HG03520 (cell line): ENCODE measurements around the gene BACE1-AS.
"Not testable (repeated sequence)": the region's sequence is repeated elsewhere in the genome, so short reads cannot be mapped to it uniquely, and the experiment has no call there.

Experiments used
- ATAC-seq: cut with Tn5 transposase; IDR thresholded peaks from one replicate; pipeline ENCODE4 v1.9.1; 2021; ENCODE audit warnings: mild to moderate bottlenecking, moderate library complexity; ENCODE audit not compliant: unreplicated experiment

Gene BACE1-AS

DNA sequence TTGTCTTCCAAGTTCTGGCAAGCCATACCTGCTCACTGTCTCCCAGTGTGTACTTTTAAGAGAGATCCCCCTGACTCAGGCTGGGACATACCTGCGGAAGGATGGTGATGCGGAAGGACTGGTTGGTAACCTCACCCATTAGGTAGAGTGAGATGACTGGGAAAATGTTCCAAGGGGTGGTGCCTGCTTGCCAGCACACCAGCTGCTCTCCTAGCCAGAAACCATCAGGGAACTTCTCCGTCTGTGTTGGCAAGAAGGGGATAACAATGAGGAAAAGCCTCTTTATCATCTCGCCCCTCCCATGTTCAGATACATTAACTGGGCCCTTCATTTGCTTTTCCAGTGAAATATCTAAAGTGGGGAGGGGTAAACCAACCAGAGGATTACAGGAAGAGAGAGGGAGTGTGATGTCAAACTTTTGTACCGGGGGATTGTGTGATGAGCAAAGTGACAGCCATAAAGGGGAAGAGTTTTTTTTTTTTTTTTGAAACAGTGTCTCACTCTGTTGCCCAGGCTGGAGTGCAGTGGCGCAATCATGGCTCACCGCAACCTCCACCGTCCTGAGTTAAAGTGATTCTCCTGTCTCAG lies at the start of gene BACE1-AS:
TSS of gene BACE1-AS (plus strand) at position 538 of the 588 bp plus-strand sequence.
- no peak for ATAC-seq

DNA sequence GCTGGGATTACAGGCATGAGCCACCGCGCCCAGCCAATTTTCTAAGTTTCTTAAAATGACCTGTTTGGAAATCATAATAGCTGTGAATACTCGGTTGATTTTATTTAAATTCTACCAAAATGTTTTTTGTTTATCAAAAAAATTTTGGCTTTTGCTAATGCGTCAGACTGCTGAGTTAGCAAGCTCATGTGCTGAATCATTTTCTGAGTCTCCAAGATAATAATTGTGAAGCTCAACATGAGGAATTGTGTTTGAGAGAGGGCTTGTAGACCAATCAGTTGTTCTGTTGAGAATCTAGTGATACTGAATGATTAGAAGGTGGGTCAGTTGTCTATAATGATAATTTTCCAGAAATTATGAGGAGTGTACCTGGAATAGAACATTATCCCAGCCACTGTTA lies 42.8 kb upstream of the BACE1-AS start:
- ATAC-seq: no peak

DNA sequence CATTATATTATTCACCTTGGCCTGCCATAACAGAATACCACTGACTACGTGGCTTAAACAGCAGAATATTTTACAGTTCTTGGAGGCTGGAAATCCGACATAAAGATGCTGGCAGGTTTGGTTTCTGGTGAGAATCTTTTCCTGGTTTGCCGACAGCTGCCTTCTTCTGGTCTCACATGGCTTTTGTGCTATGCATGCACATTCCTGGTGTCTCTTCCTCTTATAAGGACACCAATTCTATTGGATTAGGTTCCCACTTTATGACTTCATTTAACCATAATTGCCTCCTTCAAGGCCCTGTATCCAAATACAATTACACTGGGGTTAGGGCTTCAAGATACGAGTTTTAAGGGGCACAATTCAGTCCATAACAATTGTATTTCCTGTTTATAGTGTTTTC lies 41.6 kb upstream of the BACE1-AS start:
- ATAC-seq: no peak

DNA sequence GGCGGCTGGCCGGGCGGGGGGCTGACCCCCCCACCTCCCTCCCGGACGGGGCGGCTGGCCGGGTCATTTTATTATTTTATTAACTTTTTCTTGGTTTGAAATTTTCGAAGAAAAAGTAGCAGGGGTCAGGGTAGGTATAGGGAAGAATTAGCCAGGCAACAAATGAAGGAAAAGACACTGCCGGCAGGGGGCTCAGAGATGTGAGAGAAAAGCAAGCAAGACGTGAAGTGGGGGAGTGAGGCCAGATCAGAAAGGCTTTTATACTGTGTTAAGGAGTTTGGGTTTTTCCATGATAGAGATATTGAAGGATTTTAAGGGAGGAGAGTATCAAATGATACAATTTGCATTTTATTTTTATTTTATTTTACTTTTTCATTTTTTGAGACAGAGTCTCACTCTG lies 39.6 kb upstream of the BACE1-AS start:
- ATAC-seq: no peak

DNA sequence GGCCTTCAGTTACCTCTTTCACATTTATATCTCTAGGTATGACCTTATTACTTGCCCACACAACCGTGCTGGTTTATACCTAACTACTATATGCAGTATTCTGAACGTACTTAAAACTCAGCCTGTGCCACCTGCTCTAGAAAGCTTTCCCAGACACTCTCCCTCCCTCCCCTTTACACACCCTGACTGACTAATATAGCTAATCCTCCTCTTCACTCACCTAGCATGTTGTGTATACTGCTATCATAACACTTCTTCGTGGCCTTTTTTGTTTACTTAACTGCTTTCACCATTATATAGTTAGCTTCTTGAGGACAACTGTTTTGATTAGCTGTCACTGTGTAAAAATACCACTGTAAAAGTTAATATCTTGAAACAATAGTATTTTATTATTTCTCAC lies 35.2 kb upstream of the BACE1-AS start:
- ATAC-seq: no peak

DNA sequence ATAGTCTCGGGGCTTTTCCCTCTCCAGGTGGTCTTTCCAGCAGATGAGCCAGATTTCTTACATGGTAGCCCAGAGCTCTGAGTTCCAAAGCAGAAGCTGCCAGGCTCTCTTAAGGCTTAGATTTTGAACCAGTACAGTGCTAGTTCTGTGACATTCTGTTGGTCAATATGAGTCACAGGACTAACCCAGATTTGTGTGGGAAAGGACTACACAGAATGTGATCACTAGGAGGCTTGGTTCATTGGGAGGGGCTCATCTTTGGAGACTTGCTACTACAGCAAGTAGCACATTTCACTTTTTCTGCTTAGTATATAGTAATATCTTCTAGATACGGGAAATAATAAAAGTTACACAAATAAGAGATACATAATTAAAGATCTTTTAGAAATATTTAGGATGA lies 34.6 kb upstream of the BACE1-AS start:
- no peak for ATAC-seq

DNA sequence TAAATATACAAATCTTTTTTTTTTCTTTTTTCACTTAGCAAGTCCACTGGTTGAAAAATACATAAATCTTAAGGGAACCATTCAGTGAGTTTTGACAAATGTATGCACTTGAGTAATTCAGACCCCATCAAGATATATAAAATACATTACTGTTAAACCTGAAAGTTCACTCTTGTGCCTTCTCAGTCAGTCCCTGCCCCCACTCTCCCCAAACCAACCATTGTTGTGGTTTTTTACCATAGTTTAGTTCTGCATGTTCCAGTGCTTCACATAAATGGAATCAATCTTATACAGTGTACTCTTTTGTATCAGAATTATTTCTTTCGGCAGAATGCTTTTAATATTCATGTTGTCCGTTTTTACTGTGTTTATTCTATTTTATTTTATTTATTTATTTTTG lies 32.6 kb upstream of the BACE1-AS start:
- no peak for ATAC-seq

DNA sequence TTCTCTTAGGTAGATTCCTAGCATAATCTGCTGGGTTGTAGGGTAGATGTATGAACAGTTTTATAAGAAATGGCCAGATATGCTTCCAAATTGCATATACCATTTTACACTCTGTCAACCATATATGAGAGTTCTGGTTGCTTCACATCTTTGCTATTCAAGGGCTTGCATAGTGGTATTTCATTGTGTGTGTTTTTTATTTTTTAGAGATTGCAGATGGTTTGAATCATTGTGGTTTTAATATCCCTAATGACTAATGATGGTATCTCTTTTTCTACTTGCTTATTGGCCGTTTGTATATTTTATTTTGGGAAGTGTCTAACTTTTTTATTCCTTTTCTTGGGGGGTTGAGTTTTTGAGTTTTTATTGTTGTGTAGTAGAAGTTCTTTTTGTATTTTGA lies 31.7 kb upstream of the BACE1-AS start:
- ATAC-seq: no peak

DNA sequence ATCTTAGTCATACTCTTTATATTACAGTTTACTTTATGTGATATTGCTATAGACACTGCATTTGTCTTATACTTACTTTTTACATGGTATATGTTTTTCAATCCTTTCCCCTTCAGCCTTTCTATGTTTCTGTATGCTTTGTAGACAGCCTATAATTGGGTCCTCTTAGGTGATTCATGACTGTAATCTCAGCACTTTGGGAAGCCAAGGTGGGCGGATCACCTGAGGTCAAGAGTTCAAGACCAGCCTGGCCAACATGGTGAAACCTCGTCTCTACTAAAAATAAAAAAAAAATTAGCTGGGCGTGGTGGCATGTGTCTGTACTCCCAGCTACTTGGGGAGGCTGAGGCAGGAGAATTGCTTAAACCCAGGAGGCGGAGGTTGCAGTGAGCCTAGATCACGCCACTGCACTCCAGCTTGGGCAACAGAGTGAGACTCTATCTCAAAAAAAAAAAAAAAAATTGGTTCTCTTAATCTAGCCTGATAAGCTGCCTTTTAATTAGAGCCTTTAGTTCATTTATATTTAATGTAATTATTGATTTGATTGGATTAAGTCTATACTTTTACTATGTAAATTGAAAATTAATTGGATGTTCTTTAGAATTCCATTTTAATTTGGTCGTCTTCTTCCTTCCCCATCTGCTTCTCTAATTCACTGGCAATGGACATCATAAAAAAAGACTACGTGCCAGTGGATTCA lies 26.4 kb upstream of the BACE1-AS start:
- not testable (repeated sequence) for ATAC-seq

DNA sequence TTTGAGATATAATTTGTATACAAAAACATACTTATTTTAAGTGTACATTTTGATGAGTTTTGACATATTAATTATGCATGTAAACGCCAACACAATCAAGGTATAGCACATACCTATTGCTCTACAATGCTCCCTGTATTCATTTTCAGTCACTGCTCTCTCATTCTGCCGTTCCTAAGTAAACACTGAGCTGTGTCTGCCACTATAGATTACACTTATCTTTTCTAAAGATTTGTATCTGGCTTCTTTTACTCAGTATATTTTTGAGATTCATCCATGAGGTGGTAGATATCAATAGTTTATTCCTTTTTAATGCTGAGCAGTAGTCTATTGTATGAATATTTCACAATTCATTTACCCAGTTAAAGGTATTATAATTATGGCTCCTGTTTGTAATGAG lies 25.4 kb upstream of the BACE1-AS start:
- no peak for ATAC-seq

DNA sequence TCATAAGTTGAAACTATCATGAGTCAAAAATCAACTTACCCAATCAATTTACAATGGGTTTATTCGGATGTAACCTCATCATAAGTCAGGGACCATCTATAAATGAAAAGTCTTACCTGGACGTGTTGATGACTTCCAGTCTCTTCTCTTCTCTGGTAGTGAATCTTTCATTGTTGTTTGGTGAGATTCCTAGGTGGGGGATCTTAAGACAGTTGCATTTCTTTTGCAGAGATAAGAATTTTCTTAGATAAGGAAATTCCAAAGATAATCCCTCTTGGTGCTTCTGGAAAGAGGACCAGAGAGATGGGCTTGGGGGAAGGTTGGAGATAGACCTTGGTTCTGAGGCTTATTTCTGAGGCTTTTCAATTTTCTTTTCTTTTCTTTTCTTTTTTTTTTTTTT lies 21.3 kb upstream of the BACE1-AS start:
- ATAC-seq: no peak

DNA sequence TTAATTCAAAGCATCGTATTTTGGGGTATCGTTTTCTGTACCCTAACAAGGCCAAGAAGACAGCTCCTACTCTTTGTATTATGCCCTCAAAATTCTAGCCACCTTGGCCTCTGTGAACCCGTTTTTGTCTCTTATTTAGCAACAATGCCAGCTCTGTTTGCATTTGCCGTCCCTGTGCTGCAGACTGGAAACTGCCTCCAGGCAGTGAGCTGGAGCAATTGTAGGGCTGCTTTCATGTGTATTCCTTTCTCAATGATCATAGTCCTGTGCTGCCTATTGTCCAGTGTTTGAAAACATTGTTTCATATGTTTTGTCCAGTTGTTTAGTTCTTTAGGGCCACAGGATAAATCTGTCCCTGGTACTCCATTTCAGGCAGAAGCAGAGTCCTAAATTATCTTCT lies 19.9 kb upstream of the BACE1-AS start:
- ATAC-seq: no peak

DNA sequence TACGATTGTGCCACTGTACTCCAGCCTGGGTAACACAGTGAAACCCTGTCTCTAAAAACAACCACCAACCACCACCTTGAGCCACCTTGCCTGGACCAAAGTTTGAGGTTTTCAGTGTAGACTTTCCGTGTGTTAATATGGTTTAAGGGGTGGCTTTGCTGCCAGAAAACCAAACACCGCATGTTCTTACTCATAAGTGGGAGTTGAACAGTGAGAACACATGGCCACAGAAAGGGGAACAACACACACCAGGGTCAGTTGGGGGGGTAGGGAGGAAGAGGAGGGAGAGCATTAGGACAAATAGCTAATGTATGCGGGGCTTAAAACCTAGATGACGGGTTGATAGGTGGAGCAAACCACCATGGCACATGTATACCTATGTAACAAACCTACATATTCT lies 19.0 kb upstream of the BACE1-AS start:
- not testable (repeated sequence) for ATAC-seq

DNA sequence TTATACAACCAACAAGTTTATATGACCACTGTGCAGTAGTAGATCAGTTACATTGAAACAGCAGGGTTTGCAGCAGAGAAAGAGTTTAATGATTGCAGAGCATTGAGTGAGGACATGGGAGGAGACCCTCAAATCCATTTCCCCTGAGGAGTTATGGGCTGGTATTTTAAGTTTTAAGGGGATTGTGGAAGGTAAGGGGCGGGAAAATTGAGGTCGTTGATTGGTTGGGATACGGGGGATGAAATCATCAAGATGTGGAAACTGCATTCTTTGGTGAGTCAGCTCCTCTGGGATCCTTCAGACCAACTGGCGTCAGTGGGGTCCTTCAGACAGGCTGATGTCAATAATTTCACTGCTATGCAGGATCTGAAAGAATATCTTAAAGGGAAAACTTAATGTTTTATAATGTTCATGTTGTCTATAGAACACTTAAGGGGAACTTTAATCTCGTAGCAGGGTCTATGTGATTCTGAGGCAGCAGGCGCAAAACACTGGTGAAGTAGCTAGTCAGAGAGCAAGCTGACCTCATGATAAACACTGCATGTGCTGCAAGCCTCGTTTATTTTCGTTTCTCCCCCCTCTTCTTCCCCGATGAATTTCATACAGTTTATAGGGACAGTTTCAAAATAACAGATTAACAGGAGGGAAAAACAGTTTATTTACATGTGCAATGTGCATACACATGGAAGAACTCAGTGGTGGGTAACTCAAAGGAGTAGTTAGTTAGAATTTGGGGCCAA lies 17.4 kb upstream of the BACE1-AS start:
- ATAC-seq: no peak

DNA sequence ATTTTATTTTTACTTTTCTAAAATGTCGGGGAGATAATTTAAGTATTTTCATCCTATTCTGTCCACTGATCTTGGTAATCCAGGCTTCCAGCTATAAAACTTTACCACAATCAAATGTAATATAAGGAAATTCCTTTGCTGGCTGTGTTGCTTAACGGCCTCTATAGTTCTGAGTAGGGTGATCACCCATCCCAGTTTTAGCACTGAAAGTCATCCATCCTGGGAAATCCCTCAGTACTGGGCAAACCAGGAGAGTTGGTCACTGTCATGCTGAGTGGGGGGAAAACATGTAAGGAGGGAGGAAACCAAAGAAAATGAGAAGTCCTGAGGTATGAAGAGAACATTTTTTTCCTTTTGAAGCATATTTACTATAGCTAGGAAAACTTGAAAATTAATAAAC lies 12.8 kb upstream of the BACE1-AS start:
- ATAC-seq: no peak

DNA sequence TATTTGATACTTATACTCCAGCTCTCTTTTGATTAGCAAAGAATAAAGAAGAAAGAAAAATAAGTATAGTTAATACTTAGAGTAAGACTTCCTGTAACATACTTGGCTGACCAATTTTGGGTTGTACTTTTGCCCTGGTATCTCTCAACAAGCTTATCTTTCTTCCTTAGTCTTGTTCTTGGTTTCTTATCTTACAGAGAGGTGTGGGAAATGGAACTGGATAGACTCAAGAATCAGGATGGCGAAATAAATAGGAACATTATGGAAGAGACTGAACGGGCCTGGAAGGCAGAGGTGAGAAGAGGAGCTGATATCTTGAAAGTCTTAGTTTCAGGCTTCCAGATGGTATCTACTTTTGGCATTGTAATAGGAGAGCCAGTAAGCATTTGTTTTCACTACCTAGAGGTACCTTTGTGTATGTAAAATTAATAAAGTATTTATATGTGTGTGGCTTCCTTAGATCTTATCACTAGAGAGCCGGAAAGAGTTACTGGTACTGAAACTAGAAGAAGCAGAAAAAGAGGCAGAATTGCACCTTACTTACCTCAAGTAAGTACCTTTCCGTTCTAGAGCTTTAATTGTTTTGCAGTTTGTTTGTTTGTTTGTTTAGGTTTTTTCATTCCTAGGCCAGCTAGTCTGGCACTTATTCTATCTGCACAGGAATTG lies 11.3 kb upstream of the BACE1-AS start:
- ATAC-seq: no peak

DNA sequence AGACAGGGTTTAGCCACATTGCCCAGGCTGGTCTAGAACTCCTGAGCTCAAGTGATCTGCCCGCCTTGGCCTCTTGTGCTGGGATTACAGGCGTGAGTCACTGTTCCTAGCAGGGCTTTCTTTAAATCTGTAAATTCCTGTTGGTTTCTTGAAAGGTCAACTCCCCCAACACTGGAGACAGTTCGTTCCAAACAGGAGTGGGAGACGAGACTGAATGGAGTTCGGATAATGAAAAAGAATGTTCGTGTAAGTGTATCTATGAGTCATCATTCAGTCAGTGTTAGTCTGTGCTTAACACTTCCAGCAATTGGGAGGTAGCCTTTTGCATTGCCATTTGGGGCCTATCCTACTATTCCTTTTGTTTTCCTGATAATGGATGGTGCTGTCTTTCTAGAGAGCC lies 10.0 kb upstream of the BACE1-AS start:
- no peak for ATAC-seq

DNA sequence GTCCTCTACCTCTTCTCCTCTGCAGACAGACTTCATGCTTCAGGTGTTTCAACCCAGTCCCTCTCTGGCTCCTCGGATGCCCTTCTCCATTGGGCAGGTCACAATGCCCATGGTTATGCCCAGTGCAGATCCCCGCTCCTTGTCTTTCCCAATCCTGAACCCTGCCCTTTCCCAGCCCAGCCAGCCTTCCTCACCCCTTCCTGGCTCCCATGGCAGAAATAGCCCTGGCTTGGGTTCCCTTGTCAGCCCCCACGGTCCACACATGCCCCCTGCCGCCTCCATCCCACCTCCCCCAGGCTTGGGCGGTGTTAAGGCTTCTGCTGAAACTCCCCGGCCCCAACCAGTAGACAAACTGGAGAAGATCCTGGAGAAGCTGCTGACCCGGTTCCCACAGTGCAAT lies 9.3 kb upstream of the BACE1-AS start:
- ATAC-seq: no peak

DNA sequence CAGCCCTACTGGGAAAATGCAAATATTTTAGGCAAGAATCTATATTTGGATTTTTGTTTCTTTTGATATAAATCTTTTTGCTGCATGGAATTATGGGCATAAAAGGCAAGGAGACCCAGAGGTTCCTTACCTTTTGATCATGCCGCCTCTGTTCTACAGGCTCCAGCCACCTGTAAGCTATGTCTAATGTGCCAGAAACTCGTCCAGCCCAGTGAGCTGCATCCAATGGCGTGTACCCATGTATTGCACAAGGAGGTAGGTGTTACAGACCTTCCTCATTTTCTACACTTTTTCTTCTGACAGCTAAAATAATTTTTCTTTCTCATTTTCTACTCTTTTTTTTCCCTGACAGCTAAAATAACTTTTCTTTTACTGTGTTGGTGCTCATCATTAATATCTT lies 8.2 kb upstream of the BACE1-AS start:
- no peak for ATAC-seq

DNA sequence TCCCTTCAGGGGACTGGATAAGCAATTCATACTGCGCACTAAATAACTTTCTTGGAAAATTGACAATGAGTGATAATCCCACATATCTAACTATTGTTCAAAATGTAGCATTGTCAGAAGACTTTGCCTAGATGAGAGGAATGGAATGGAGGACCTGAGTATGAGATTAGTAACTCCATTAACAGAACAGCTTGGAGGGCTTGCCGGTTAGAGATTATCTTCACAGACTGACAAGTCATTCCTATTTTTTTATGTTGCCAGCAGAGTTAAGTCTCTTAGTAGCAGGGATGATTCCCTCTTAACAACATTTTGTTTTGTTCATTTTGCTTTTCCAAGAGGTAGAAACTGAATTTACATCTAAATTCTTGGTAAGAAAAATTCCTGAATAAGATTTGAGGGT lies 7.1 kb upstream of the BACE1-AS start:
- ATAC-seq: no peak

DNA sequence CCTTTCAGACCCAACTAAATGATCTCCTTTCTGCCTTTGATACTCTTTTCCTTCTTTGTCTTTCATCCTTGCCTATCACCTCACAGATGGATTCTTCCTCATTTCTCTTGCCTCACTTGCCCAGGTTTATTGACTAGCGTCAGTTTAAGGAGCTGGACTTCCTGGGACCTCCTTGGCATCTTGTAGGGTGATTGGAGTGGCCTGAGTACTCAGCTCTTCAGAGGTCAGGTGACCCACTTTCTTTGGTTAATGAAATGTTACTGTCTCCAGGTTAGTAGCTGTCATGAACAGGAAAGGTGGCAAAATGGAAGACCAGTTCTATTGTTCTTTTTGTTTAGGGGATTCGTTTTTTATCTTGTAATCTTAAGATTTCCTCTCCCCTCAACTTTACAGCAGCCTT lies 4.6 kb upstream of the BACE1-AS start:
- ATAC-seq: no peak

DNA sequence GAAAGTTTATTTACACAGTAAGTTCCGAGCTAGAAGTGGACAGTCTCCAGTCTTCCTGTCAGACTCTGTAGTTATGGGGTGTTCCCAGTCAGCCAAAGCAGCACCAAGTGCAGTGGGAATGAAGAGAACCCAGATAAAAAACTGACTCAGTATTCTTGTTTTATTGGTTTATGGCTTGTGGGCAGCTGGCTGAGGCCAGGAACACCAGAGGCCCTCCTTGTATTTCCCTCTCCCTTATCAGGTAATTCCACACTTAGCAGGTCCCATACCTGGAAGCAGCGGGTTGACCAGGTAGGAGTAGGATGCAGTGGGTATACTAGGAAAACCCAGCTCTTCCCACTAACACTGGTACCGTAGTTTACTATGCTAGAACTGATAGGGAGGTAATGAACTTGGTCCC lies 3.5 kb upstream of the BACE1-AS start:
- no peak for ATAC-seq
